Stimulated activated CD8-positive, alpha-beta memory T cell treated with anti-CD3 and anti-CD28 coated beads, Interleukin-15, amount 100 ng/mL, for 24 hours (primary cell): Measurements from ENCODE around the gene NFKBIB.
"Not testable (repeated sequence)": the region's sequence is repeated elsewhere in the genome, so short reads cannot be mapped to it uniquely, and the experiment has no call there.

Experiments used
- DNase-seq: peaks from one replicate; pipeline ENCODE4 v3.0.0-alpha.2; 2020; ENCODE audit warnings: low read depth

The NFKBIB gene

GRCh38 chr19:38875656-38876395 lies 23.9 kb upstream of the NFKBIB start:
- DNase-seq = no peak

GRCh38 chr19:38877781-38878574 lies 21.8 kb upstream of the NFKBIB start, which contains the start of gene RINL:
TSS of gene RINL (minus strand) at chr19:38878275. CDS start at chr19:38876742, 1,533 bp downstream.
- DNase-seq = no peak

GRCh38 chr19:38878575-38879399 lies 21.0 kb upstream of the NFKBIB start:
- no peak for DNase-seq

- no peak for DNase-seq
These were observed 20.4 kb upstream of the NFKBIB start for GRCh38 chr19:38879400-38879751.

GRCh38 chr19:38880076-38880881 lies 19.5 kb upstream of the NFKBIB start:
- no peak for DNase-seq

- DNase-seq = no peak
These were observed 18.7 kb upstream of the NFKBIB start for GRCh38 chr19:38880882-38881609.

- no peak for DNase-seq
These were observed 16.5 kb upstream of the NFKBIB start for GRCh38 chr19:38883286-38883685.

GRCh38 chr19:38884691-38885090 lies 15.1 kb upstream of the NFKBIB start:
- DNase-seq = not testable (repeated sequence)

GRCh38 chr19:38888876-38889275 lies 10.9 kb upstream of the NFKBIB start:
- DNase-seq = no peak

- no peak for DNase-seq
These were observed 10.0 kb upstream of the NFKBIB start for GRCh38 chr19:38889803-38890202.

- DNase-seq = no peak
These were observed 9.1 kb upstream of the NFKBIB start for GRCh38 chr19:38890686-38891085.

GRCh38 chr19:38891771-38892170 lies 8.0 kb upstream of the NFKBIB start:
- DNase-seq = no peak

- DNase-seq = no peak
These were observed 6.9 kb upstream of the NFKBIB start for GRCh38 chr19:38892841-38893240.

- no peak for DNase-seq
These were observed 6.4 kb upstream of the NFKBIB start for GRCh38 chr19:38893341-38893771.

- no peak for DNase-seq
These were observed 4.8 kb upstream of the NFKBIB start for GRCh38 chr19:38894968-38895367.

GRCh38 chr19:38898788-38899446 lies 852 bp upstream of the NFKBIB start:
- DNase-seq = no peak

- DNase-seq = no peak
These were observed 447 bp downstream of the NFKBIB start for GRCh38 chr19:38900202-38900629.

GRCh38 chr19:38900743-38901190 lies 998 bp downstream of the NFKBIB start:
- no peak for DNase-seq

- no peak for DNase-seq
These were observed 1.9 kb downstream of the NFKBIB start for GRCh38 chr19:38901683-38902082.
